Hematopoietic multipotent progenitor cell treated with erythropoietin and hydrocortisone succinate and interleukin-3 and kit ligand, for 15 days (in vitro differentiated cells): Measurements from ENCODE around the gene SGCD.

Experiments used
- DNase-seq: peaks from one replicate; pipeline ENCODE4 v3.0.0-alpha.2; 2015; ENCODE audit warnings: low spot score

Gene SGCD

GRCh38 chr5:156401804-156402203 lies 74.8 kb downstream of the SGCD start:
- no peak for DNase-seq

- no peak for DNase-seq
Observed at GRCh38 chr5:156402387-156402921, 75.5 kb downstream of the SGCD start.

- DNase-seq, result no peak
Observed at GRCh38 chr5:156405988-156406387, 79.0 kb downstream of the SGCD start.

- no peak for DNase-seq
Observed at GRCh38 chr5:156407251-156407650, 80.3 kb downstream of the SGCD start.

GRCh38 chr5:156409834-156410233 lies 82.9 kb downstream of the SGCD start:
- no peak for DNase-seq

- no peak for DNase-seq
Observed at GRCh38 chr5:156411185-156411613, 84.2 kb downstream of the SGCD start.

- DNase-seq, result no peak
Observed at GRCh38 chr5:156411957-156412356, 85.0 kb downstream of the SGCD start.

GRCh38 chr5:156414391-156414790 lies 87.4 kb downstream of the SGCD start:
- DNase-seq, result no peak

GRCh38 chr5:156419661-156420060 lies 92.7 kb downstream of the SGCD start:
- no peak for DNase-seq

- no peak for DNase-seq
Observed at GRCh38 chr5:156420665-156421064, 93.7 kb downstream of the SGCD start.

- DNase-seq, result no peak
Observed at GRCh38 chr5:156421798-156422197, 94.8 kb downstream of the SGCD start.

- no peak for DNase-seq
Observed at GRCh38 chr5:156423597-156423996, 96.6 kb downstream of the SGCD start.

GRCh38 chr5:156427315-156427714 lies 100.4 kb downstream of the SGCD start:
- DNase-seq, result no peak

GRCh38 chr5:156431956-156432829 lies 105.2 kb downstream of the SGCD start:
- no peak for DNase-seq

- no peak for DNase-seq
Observed at GRCh38 chr5:156432830-156433105, 105.8 kb downstream of the SGCD start.

GRCh38 chr5:156434471-156434870 lies 107.5 kb downstream of the SGCD start:
- DNase-seq, result no peak

GRCh38 chr5:156435101-156435500 lies 108.1 kb downstream of the SGCD start:
- no peak for DNase-seq

- DNase-seq, result no peak
Observed at GRCh38 chr5:156438076-156438475, 111.1 kb downstream of the SGCD start.

- DNase-seq, result no peak
Observed at GRCh38 chr5:156444753-156445291, 117.9 kb downstream of the SGCD start.

GRCh38 chr5:156446526-156446925 lies 119.6 kb downstream of the SGCD start:
- no peak for DNase-seq

GRCh38 chr5:156450778-156451177 lies 123.8 kb downstream of the SGCD start:
- DNase-seq, result no peak

- DNase-seq, result no peak
Observed at GRCh38 chr5:156451505-156451904, 124.5 kb downstream of the SGCD start.

GRCh38 chr5:156456857-156457256 lies 129.9 kb downstream of the SGCD start:
- no peak for DNase-seq
